Adrenal gland (tissue), 12 donors: Measurements from ENCODE around the gene SIM2. TPM values are rescaled to one million over a fixed set of nuclear protein-coding genes. Genes with fewer than 3 reads are reported as not detected.

Experiments
- DNase-seq, 7 donors: peaks; one replicate each; pipeline ENCODE4 v3.0.0-alpha.2; 2019 to 2020
- H3K27ac ChIP-seq, 5 donors: fragments of 200-600 bp; sonication (generic) in 4 of 5; 1 replicate in 3 of 5; 2 replicates in 2 of 5; pipeline versions ENCODE4 v1.5.1 to v1.8.0; 2016 to 2020; ENCODE audit warnings: mild to moderate bottlenecking in 1 of 5
- H3K27me3 ChIP-seq: fragments of 200-600 bp; 2 replicates; pipeline ENCODE4 v1.8.0; 2021
- H3K36me3 ChIP-seq, 2 donors: fragments of 200-600 bp; replicated peaks in 1 of 2; 1 replicate in 1 of 2; 2 replicates in 1 of 2; pipeline versions ENCODE4 v1.5.1 to v1.8.0; 2018 to 2022
- H3K4me1 ChIP-seq, 2 donors: fragments of 200-600 bp; replicated peaks in 1 of 2; 1 replicate in 1 of 2; 2 replicates in 1 of 2; pipeline versions ENCODE4 v1.5.1 to v1.8.0; 2018 to 2021
- H3K4me3 ChIP-seq, 4 donors: fragments of 200-600 bp; sonication (generic) in 3 of 4; one replicate each; pipeline ENCODE4 v1.5.1; 2016 to 2018
- H3K9me3 ChIP-seq, 3 donors: fragments of 200-600 bp; sonication (generic) in 1 of 3; replicated peaks in 1 of 3; 1 replicate in 2 of 3; 2 replicates in 1 of 3; pipeline versions ENCODE4 v1.5.1 to v1.8.0; 2016 to 2021
- POLR2A ChIP-seq, 2 donors: fragments of 450-650 bp; IDR thresholded peaks; one replicate each; pipeline ENCODE4 v1.6.1; 2017; ENCODE audit warnings: antibody characterized with exemption in 2 of 2, mild to moderate bottlenecking in 2 of 2, moderate library complexity in 1 of 2
- whole genome bisulfite sequencing, 4 donors: extraction: QIAGEN DNeasy Blood & Tissue Kit in 2 of 4; methylation state at CpG; one replicate each; pipeline versions ENCODE4 v1.1.5 to v1.1.7; 2013 to 2017; 5-methylcytosine and 5-hydroxymethylcytosine counted together
- intact Hi-C, 2 donors: fragments of 100-400 bp; cut with DNase I; formaldehyde crosslinking; loops; one replicate each; pipeline versions ENCODE4 v1.14.1 to v1.15.0; 2022 to 2023
- polyA plus RNA-seq, 3 donors: library from polyadenylated mRNA; stranded (reverse); fragments of 200-250 nt in 2 of 3; fragments of 350-450 nt in 1 of 3; fragmentation: Illumina TruSeq in 1 of 3; extraction: RNeasy Lipid Tissue Mini Kit (QIAGEN cat#74804) in 1 of 3; gene quantifications; one replicate each; pipeline ENCODE4 v1.2.3, GENCODE V29; 2013 to 2014
- total RNA-seq, 9 donors: library from RNA; depleted of rRNA in 4 of 9; stranded (reverse); fragments of >200 nt in 4 of 9; fragments of 120-200 nt in 1 of 9; fragmentation: NEBNext Ultra II Directional in 1 of 9; extraction: Animal tissue kit (Norgen Biotek cat#: 25700) in 1 of 9; gene quantifications; one replicate each; pipeline versions ENCODE4 v1.1.0 to v1.2.4, GENCODE V29; 2013 to 2023
- TF ChIP-seq, protein P1 (sequence below), 6 experiments: fragments of 450-650 bp in 4 of 6; fragments of 200-600 bp in 2 of 6; sonication (generic) in 1 of 6; IDR thresholded peaks; 1 replicate in 5 of 6; 2 replicates in 1 of 6; pipeline versions ENCODE4 v1.5.1 to v1.8.0; 2016 to 2021; ENCODE audit warnings: antibody characterized with exemption in 6 of 6, mild to moderate bottlenecking in 2 of 6, moderate library complexity in 1 of 6
- donor health status: healthy with polysubstance abuse.
- donor health status: Bipolar disorder and iron deficiency.
- donor health status: DM: yes; HTN: yes; CAD: no.
- donor health status: DM: no; HTN: no; CAD: no.
- donor health status: DM: no; HTN: no; CAD: no.
- donor health status: DM: yes; HTN: yes; CAD: no.

SIM2 gene
- total and polyA plus RNA-seq, 12 donors: 0.03 to 0.55 (median 0.15) TPM; not detected in 5

DNA sequence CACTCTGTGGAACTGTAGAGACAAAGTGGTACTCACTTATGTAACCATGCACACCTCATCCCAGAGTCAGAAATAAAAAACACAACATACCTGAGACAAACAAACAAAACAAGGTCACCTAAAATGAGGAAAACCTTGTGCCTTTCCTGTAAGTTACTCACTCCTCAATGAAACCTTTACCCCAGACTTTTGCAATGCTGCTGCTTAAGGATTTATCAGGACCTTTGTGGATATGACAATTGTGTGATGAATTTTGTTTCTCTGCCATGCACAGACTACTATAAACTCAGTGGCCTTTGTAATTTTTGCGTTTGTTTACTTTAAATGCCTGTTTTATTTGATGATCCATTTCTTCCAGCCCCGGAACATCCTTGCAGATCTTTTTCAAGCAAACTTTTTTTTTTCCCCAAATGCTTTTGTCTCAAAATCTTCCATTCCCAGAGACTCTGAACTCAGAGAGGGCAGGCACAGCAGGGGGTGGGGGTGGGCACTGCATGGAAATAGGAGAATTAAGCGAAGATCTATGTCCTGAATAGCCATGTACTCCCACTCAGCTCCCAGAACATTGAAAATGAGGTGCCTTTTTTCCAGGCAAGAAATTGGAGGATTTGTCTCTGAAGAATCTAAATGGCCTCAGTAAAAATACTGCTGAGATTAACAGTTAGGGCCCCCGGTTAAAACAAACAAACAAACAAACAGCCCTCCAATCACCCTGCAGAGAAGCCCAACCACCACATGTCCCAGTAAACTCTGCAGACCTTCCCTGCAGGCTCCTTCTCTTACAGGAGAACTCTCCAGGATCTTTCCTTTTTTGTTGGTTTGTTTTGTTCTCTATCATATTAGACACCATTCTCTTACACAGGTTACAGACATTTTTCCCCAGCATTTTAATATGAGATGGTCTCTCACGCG is 22.6 kb upstream of the SIM2 start:
- no peaks in the 10 kb centered on the region for H3K4me1 ChIP-seq
- intact Hi-C loops: no loop called here
- TF ChIP-seq, protein P1, sequence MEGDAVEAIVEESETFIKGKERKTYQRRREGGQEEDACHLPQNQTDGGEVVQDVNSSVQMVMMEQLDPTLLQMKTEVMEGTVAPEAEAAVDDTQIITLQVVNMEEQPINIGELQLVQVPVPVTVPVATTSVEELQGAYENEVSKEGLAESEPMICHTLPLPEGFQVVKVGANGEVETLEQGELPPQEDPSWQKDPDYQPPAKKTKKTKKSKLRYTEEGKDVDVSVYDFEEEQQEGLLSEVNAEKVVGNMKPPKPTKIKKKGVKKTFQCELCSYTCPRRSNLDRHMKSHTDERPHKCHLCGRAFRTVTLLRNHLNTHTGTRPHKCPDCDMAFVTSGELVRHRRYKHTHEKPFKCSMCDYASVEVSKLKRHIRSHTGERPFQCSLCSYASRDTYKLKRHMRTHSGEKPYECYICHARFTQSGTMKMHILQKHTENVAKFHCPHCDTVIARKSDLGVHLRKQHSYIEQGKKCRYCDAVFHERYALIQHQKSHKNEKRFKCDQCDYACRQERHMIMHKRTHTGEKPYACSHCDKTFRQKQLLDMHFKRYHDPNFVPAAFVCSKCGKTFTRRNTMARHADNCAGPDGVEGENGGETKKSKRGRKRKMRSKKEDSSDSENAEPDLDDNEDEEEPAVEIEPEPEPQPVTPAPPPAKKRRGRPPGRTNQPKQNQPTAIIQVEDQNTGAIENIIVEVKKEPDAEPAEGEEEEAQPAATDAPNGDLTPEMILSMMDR (IDR thresholded peaks at IDR 0.05): no peak
- TF ChIP-seq POLR2A (IDR thresholded peaks at IDR 0.05): no peak

DNA sequence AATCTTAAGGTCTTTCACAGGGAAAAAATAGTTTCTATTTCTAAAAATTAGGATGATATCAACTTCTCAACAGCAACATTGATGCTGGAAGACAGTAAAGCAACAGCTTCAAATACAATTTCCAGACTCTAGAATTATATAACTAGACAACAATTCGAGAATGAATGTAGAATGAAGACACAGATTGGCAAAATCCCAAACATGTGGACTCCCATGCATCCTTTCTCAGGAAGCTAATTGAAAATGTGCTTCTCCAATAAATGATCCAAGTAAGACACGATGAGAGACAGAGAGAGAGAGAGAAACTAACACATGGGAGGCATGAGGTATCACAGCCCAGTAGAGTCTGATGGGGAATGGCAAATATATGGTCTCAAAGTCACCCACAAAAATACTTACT is 21.5 kb upstream of the SIM2 start:
- no peaks in the 10 kb centered on the region for H3K36me3 ChIP-seq
- 72 to 76% (median 74%) methylated on average over 2 of the region's 2 CpGs for WGBS, 4 donors

More for the DNA sequence above, 22.6 kb upstream of the SIM2 start:
- peaks cover 24% of the 10 kb centered on the region for H3K27me3 ChIP-seq
- H3K4me3 ChIP-seq: no peak overlapping the region
- no peak overlapping the region for H3K27ac ChIP-seq
- no peaks in the 10 kb centered on the region for H3K36me3 ChIP-seq
- no peak for DNase-seq
- 60 to 64% (median 61%) methylated on average over 6 of the region's 6 CpGs for WGBS, 4 donors
- peaks cover 0 to 6% (median 0%) of the 10 kb centered on the region in 3 donors for H3K9me3 ChIP-seq

DNA sequence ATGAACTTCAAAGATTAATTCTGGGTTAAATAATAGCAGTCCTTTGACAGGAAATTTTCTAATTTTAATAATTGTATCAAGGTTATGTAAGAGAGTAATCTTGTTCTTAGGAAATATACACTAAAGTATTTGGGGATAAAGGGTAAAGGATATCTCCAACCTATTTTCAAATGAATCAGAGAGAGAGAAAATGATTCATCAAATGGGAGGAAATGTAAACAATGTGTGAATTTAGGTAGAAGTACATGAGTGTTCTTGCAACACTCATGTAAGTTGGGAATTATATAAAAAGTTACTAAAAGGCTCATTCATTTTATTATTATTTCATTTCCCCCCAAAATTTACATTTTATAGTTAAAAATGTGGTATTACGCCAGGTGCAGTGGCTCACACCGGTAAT is 20.4 kb upstream of the SIM2 start:
- Histone ChIP-seq H3K4me3 (no peak overlapping the region), H3K27ac (no peak overlapping the region), H3K36me3 (no peaks in the 10 kb centered on the region), H3K4me1 (no peaks in the 10 kb centered on the region), H3K27me3 (peaks cover 32% of the 10 kb centered on the region), H3K9me3 (peaks cover 0 to 6% (median 0%) of the 10 kb centered on the region in 3 donors)
- TF ChIP-seq, protein P1 (IDR thresholded peaks at IDR 0.05): no peak
- TF ChIP-seq POLR2A (IDR thresholded peaks at IDR 0.05): no peak
- WGBS, 4 donors: 66 to 85% (median 73%) methylated on average over 2 of the region's 2 CpGs
- intact Hi-C loops: no loop called here
- DNase-seq: no peak

More for the DNA sequence above, 21.5 kb upstream of the SIM2 start:
- intact Hi-C loops: no loop called here
- no peaks in the 10 kb centered on the region for H3K4me1 ChIP-seq
- no peak overlapping the region for H3K4me3 ChIP-seq
- no peak for DNase-seq
- peaks cover 27% of the 10 kb centered on the region for H3K27me3 ChIP-seq
- TF ChIP-seq POLR2A (IDR thresholded peaks at IDR 0.05): no peak
- TF ChIP-seq, protein P1 (IDR thresholded peaks at IDR 0.05): no peak
- H3K27ac ChIP-seq: no peak overlapping the region
- H3K9me3 ChIP-seq: peaks cover 0 to 6% (median 0%) of the 10 kb centered on the region in 3 donors

DNA sequence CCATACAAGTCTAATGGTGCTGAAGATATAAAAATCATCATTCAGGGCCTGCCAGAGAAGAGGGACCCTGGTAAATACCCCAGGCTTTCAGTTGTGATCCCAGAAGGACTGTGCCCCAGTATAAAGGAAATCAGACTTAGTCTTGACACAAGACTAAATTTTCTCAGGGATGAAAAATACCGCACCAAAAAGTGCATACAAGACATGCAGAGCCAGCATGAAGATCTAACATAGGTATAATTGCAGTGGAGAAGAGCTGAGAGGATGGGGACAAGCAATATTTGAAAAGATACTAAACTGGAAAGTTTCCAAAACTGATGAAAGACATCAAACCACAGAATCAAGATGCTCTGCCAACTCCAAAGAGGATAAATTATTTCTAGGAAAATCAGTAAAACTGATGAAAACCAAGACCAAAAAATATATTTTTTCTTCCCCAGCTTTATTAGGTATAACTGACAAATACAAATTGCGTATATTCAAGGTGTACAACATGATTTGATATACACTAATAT is 17.7 kb upstream of the SIM2 start:
- H3K9me3 ChIP-seq: peaks cover 0 to 6% (median 0%) of the 10 kb centered on the region in 3 donors
- H3K27me3 ChIP-seq: peaks cover 40% of the 10 kb centered on the region
- intact Hi-C loops: no loop called here
- no peak for DNase-seq
- WGBS, 4 donors: 77 to 87% (median 85%) methylated on average over 2 of the region's 2 CpGs
- H3K36me3 ChIP-seq: no peaks in the 10 kb centered on the region
- no peaks in the 10 kb centered on the region for H3K4me1 ChIP-seq
- TF ChIP-seq POLR2A (IDR thresholded peaks at IDR 0.05): no peak
- TF ChIP-seq, protein P1 (IDR thresholded peaks at IDR 0.05): no peak
- no peak overlapping the region for H3K4me3 ChIP-seq
- H3K27ac ChIP-seq: no peak overlapping the region
